MM.1S (cell line): ENCODE measurements around the gene AHCTF1.
"Not testable (repeated sequence)": the region's sequence is repeated elsewhere in the genome, so short reads cannot be mapped to it uniquely, and the experiment has no call there.

ENCODE experiments used
- DNase-seq: peaks from one replicate; pipeline ENCODE4 v3.0.0-alpha.2; 2015
- H2AFZ ChIP-seq: fragments of 300-600 bp; sonication (generic); 2 replicates; pipeline ENCODE4 v1.6.0; 2016; ENCODE audit warnings: antibody characterized with exemption, low read length
- H3F3A ChIP-seq: fragments of 300-600 bp; sonication (generic); 2 replicates; pipeline ENCODE4 v1.6.1; 2016; ENCODE audit warnings: mild to moderate bottlenecking, antibody characterized with exemption, low read length, moderate library complexity, mixed read lengths; ENCODE audit not compliant: insufficient read depth
- H3K27ac ChIP-seq: fragments of 300-600 bp; sonication (generic); 2 replicates; pipeline ENCODE4 v1.5.1; 2016; ENCODE audit warnings: mild to moderate bottlenecking, low read length
- H3K27me3 ChIP-seq: fragments of 300-600 bp; sonication (generic); replicated peaks from 2 replicates; pipeline ENCODE4 v1.6.0; 2016; ENCODE audit warnings: low read length; ENCODE audit not compliant: insufficient read depth
- H3K36me3 ChIP-seq: fragments of 300-600 bp; sonication (generic); replicated peaks from 2 replicates; pipeline ENCODE4 v1.6.1; 2016; ENCODE audit warnings: mild to moderate bottlenecking, low read length, mixed read lengths; ENCODE audit not compliant: insufficient read depth
- H3K4me1 ChIP-seq: fragments of 300-600 bp; sonication (generic); 2 replicates; pipeline ENCODE4 v1.6.1; 2016; ENCODE audit warnings: low read length, mixed read lengths
- H3K4me2 ChIP-seq: fragments of 300-600 bp; sonication (generic); 2 replicates; pipeline ENCODE4 v1.6.0; 2016; ENCODE audit warnings: low read depth, low read length
- H3K4me3 ChIP-seq: fragments of 300-600 bp; sonication (generic); 2 replicates; pipeline ENCODE4 v1.5.1; 2016; ENCODE audit warnings: low read length, mixed read lengths
- H3K79me2 ChIP-seq: fragments of 300-600 bp; sonication (generic); 2 replicates; pipeline ENCODE4 v1.6.1; 2016; ENCODE audit warnings: mixed run types, low read length, mixed read lengths
- H3K9ac ChIP-seq: fragments of 300-600 bp; sonication (generic); 2 replicates; pipeline ENCODE4 v1.6.1; 2016; ENCODE audit warnings: low read length, mixed read lengths
- H3K9me2 ChIP-seq: fragments of 300-600 bp; sonication (generic); replicated peaks from 2 replicates; pipeline ENCODE4 v1.6.1; 2016; ENCODE audit warnings: mild to moderate bottlenecking, low read length, mixed read lengths; ENCODE audit not compliant: insufficient read depth
- H3K9me3 ChIP-seq: fragments of 300-600 bp; sonication (generic); replicated peaks from 2 replicates; pipeline ENCODE4 v1.6.1; 2016; ENCODE audit warnings: mild to moderate bottlenecking, low read length, mixed read lengths; ENCODE audit not compliant: insufficient read depth
- H4K20me1 ChIP-seq: fragments of 300-600 bp; sonication (generic); 2 replicates; pipeline ENCODE4 v1.6.1; 2016; ENCODE audit warnings: mild to moderate bottlenecking, low read length, moderate library complexity, mixed read lengths; ENCODE audit not compliant: insufficient read depth
- EZH2 ChIP-seq: fragments of 300-600 bp; sonication (generic); optimal IDR thresholded peaks from 2 replicates; pipeline ENCODE3; 2017; ENCODE audit warnings: low read depth, mild to moderate bottlenecking, antibody characterized with exemption, low read length, mixed read lengths
- EZH2phosphoT487 ChIP-seq: fragments of 300-600 bp; sonication (generic); IDR thresholded peaks from 2 replicates; pipeline ENCODE4 v1.6.1; 2018; ENCODE audit warnings: antibody characterized with exemption, low read length
- TF ChIP-seq, protein P1 (sequence below): fragments of 300-600 bp; sonication (generic); IDR thresholded peaks from 2 replicates; pipeline ENCODE4 v1.5.1; 2016; ENCODE audit warnings: antibody characterized with exemption, low read length, mixed read lengths

AHCTF1 gene

DNA sequence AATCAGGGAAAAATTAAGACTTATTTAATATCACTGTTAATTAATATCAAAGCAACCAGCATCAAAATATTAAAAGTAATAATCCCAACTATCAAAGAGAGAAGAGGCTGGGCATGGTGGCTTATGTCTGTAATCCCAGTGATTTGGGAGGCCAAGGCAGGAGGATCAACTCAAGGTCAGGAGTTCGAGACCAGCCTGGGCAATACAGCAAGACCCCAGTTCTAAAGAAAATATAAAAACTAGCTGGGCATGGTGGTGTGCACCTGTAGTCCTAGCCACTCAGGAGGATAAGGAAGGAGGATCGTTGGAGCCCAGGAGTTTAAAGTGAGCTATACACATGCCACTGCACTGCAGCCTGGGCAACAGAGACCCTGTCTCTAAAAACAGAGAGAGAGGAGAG lies 43.2 kb downstream of the AHCTF1 start:
- H3K4me2 ChIP-seq, result no peak overlapping the region
- no peaks in the 10 kb centered on the region for H3K27me3 ChIP-seq
- no peaks in the 10 kb centered on the region for H4K20me1 ChIP-seq
- H3K27ac ChIP-seq, result no peak overlapping the region
- no peaks in the 10 kb centered on the region for H3K9me2 ChIP-seq
- H3K79me2 ChIP-seq, result no peaks in the 10 kb centered on the region
- no peaks in the 10 kb centered on the region for H3F3A ChIP-seq
- peaks cover 31% of the 10 kb centered on the region for H3K36me3 ChIP-seq
- no peak overlapping the region for H3K4me3 ChIP-seq
- no peak for DNase-seq
- no peaks in the 10 kb centered on the region for H3K4me1 ChIP-seq
- no peak overlapping the region for H2AFZ ChIP-seq
- H3K9ac ChIP-seq, result no peak overlapping the region
- no peak for TF ChIP-seq EZH2phosphoT487
- H3K9me3 ChIP-seq, result no peaks in the 10 kb centered on the region

DNA sequence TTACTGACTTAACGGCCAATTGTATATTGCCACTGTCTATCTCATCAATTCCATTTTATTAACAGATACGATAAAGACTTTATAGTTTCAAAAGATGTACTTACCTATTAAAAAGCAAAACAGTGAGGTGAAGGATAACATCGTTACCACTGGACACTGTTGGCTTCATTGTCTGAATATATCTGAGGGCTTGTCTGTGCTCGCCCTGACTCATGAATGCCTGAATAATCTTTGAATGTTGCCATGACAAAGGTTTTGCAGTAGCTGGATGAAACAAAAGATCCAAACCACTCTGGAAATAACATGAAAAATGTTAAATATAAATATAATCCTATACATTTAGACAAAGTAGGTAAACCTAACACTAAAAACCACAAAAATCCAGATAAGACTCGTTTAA lies 46.4 kb downstream of the AHCTF1 start:
- H3K36me3 ChIP-seq, result peaks cover 26% of the 10 kb centered on the region

DNA sequence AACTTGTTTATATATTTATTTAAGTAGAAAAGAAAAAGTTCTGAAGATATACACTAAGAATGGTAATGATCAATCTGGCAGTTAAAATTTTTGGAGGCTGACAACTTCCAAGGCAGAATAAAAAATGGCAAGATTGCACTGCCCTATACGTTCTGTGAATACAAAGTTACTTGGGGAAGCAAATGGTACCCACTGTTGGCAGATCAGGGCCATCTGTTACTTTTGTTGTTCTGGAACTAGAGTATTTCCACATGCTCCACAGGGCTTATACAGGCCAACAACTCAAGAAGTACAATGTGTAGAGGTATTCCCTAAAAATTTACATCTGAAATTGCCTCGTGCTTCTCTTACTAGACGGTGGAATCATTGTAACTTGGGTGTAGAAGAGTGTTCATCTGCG lies 53.2 kb downstream of the AHCTF1 start:
- Histone ChIP-seq H3K4me1 (no peaks in the 10 kb centered on the region), H3K27me3 (no peaks in the 10 kb centered on the region), H3K4me3 (no peak overlapping the region), H3K36me3 (0 out of 2 replicates have a peak, but pooled peaks cover 3% of the 10 kb centered on the region), H3K9ac (no peak overlapping the region), H3K79me2 (peaks cover 14% of the 10 kb centered on the region), H3K9me2 (no peaks in the 10 kb centered on the region), H2AFZ (no peak overlapping the region), H3K27ac (no peak overlapping the region), H3K9me3 (no peaks in the 10 kb centered on the region), H3K4me2 (no peak overlapping the region), H3F3A (no peaks in the 10 kb centered on the region), H4K20me1 (no peaks in the 10 kb centered on the region)
- no peak for DNase-seq
- TF ChIP-seq, protein P1, sequence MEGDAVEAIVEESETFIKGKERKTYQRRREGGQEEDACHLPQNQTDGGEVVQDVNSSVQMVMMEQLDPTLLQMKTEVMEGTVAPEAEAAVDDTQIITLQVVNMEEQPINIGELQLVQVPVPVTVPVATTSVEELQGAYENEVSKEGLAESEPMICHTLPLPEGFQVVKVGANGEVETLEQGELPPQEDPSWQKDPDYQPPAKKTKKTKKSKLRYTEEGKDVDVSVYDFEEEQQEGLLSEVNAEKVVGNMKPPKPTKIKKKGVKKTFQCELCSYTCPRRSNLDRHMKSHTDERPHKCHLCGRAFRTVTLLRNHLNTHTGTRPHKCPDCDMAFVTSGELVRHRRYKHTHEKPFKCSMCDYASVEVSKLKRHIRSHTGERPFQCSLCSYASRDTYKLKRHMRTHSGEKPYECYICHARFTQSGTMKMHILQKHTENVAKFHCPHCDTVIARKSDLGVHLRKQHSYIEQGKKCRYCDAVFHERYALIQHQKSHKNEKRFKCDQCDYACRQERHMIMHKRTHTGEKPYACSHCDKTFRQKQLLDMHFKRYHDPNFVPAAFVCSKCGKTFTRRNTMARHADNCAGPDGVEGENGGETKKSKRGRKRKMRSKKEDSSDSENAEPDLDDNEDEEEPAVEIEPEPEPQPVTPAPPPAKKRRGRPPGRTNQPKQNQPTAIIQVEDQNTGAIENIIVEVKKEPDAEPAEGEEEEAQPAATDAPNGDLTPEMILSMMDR, result no peak
- TF ChIP-seq EZH2 (no peak), EZH2phosphoT487 (no peak)

More for the DNA sequence above, 46.4 kb downstream of the AHCTF1 start:
- not testable (repeated sequence) for H3K27me3 ChIP-seq, H2AFZ ChIP-seq, H3K27ac ChIP-seq, H3K4me3 ChIP-seq, H4K20me1 ChIP-seq, H3K9me2 ChIP-seq, H3K9me3 ChIP-seq, DNase-seq, H3F3A ChIP-seq, H3K9ac ChIP-seq, H3K4me1 ChIP-seq, H3K4me2 ChIP-seq, H3K79me2 ChIP-seq

GRCh38 chr1:246876431-246876830 lies 55.3 kb downstream of the AHCTF1 start:
- H3K79me2 ChIP-seq, result peaks cover 31% of the 10 kb centered on the region
- DNase-seq, result no peak
- no peak overlapping the region for H3K27ac ChIP-seq
- TF ChIP-seq EZH2, result no peak
- no peak for TF ChIP-seq EZH2phosphoT487
- TF ChIP-seq, protein P1, result no peak
- no peaks in the 10 kb centered on the region for H3K9me2 ChIP-seq
- H3K9ac ChIP-seq, result no peak overlapping the region
- no peaks in the 10 kb centered on the region for H3K27me3 ChIP-seq
- no peaks in the 10 kb centered on the region for H3K4me1 ChIP-seq
- H4K20me1 ChIP-seq, result no peaks in the 10 kb centered on the region
- H3K4me3 ChIP-seq, result no peak overlapping the region
- H3K9me3 ChIP-seq, result no peaks in the 10 kb centered on the region
- no peak overlapping the region for H2AFZ ChIP-seq
- peaks cover 2% of the 10 kb centered on the region; the same call in 1 of the 2 replicates for H3K36me3 ChIP-seq
- no peaks in the 10 kb centered on the region for H3F3A ChIP-seq
- H3K4me2 ChIP-seq, result no peak overlapping the region
